ENCODE measurements around the gene APOBR. TPM values are rescaled to one million over a fixed set of nuclear protein-coding genes. Genes with fewer than 3 reads are reported as not detected.
"Not testable (repeated sequence)": the region's sequence is repeated elsewhere in the genome, so short reads cannot be mapped to it uniquely, and the experiment has no call there.

APOBR gene
- total and polyA plus RNA-seq, 11 donors: 0.15 to 4.7 (median 0.79) TPM

- Histone ChIP-seq H3K27ac (no peak overlapping the region), H3K36me3 (peaks cover 0 to 90% (median 82%) of the 10 kb centered on the region in 9 donors), H3K4me3 (no peak overlapping the region), H3K27me3 (no peaks in the 10 kb centered on the region), H3K4me1 (no peaks in the 10 kb centered on the region), H3K9me3 (no peaks in the 10 kb centered on the region)
- ATAC-seq (peak in 1 of 4 donors; percentile 41), DNase-seq (no peak)
- no peak for TF ChIP-seq POLR2A (IDR thresholded peaks at IDR 0.05)
- no peak for TF ChIP-seq CTCF (IDR thresholded peaks at IDR 0.05)
- 91 to 92% (median 91%) methylated on average over 11 to 14 of the region's 14 CpGs for WGBS, 4 donors
- intact Hi-C loops (cut with DNase I): loop anchor here in 1 of 10 donors (10.0 kb wide), 1 partner anchor 67 kb away; no protein-coding TSS in a partner anchor
Observed at GRCh38 chr16:28477311-28477920, 17.0 kb upstream of the APOBR start.

GRCh38 chr16:28478506-28479180 lies 15.8 kb upstream of the APOBR start:
- H3K27me3 ChIP-seq: no peaks in the 10 kb centered on the region
- no peak overlapping the region for H3K27ac ChIP-seq
- H3K36me3 ChIP-seq: peaks cover 0 to 98% (median 87%) of the 10 kb centered on the region in 9 donors
- WGBS, 4 donors: 92 to 95% (median 94%) methylated on average over 16 of the region's 16 CpGs
- no peaks in the 10 kb centered on the region for H3K4me1 ChIP-seq
- H3K9me3 ChIP-seq: no peaks in the 10 kb centered on the region
- ATAC-seq (no peak), DNase-seq (no peak)
- TF ChIP-seq POLR2A (IDR thresholded peaks at IDR 0.05) (no peak), CTCF (IDR thresholded peaks at IDR 0.05) (no peak)
- intact Hi-C loops (cut with DNase I): loop anchor here in 1 of 10 donors (10.0 kb wide), 1 partner anchor 66 kb away; no protein-coding TSS in a partner anchor
- no peak overlapping the region for H3K4me3 ChIP-seq

GRCh38 chr16:28482026-28482425 lies 12.4 kb upstream of the APOBR start:
- ATAC-seq (no peak), DNase-seq (no peak)
- no peaks in the 10 kb centered on the region for H3K4me1 ChIP-seq
- no peaks in the 10 kb centered on the region for H3K27me3 ChIP-seq
- H3K36me3 ChIP-seq: peaks cover 0 to 95% (median 78%) of the 10 kb centered on the region in 9 donors
- H3K27ac ChIP-seq: no peak overlapping the region
- no peaks in the 10 kb centered on the region for H3K9me3 ChIP-seq
- H3K4me3 ChIP-seq: no peak overlapping the region
- no peak for TF ChIP-seq CTCF (IDR thresholded peaks at IDR 0.05)
- TF ChIP-seq POLR2A (IDR thresholded peaks at IDR 0.05): no peak
- intact Hi-C loops (cut with DNase I): loop anchor here in 1 of 10 donors (10.0 kb wide), 1 partner anchor 123 kb away; no protein-coding TSS in a partner anchor
- 95 to 97% (median 96%) methylated on average over 13 of the region's 13 CpGs for WGBS, 4 donors

- H3K4me3 ChIP-seq, H3K27ac ChIP-seq, H3K4me1 ChIP-seq, H3K9me3 ChIP-seq, ATAC-seq, H3K27me3 ChIP-seq, DNase-seq: not testable (repeated sequence)
- WGBS, 4 donors: 91 to 94% (median 93%) methylated on average over 5 of the region's 5 CpGs
- intact Hi-C loops (cut with DNase I): loop anchor here in 1 of 10 donors (10.0 kb wide), 1 partner anchor 121 kb away; no protein-coding TSS in a partner anchor
- peaks cover 0 to 95% (median 77%) of the 10 kb centered on the region in 9 donors for H3K36me3 ChIP-seq
Observed at GRCh38 chr16:28483361-28483760, 11.1 kb upstream of the APOBR start.
